IMR-90 (cell line): Measurements from ENCODE around the gene DNAJB8. TPM values are rescaled to one million over a fixed set of nuclear protein-coding genes. Genes with fewer than 3 reads are reported as not detected.

Experiments used
- ATAC-seq: fragments of 200-7000 bp; cut with Tn5 transposase; 2 replicates; pipeline ENCODE4 v1.9.1; 2020; ENCODE audit warnings: low read depth, mild to moderate bottlenecking, moderate library complexity
- BruUV-seq: library from RNA; stranded (reverse); fragments of 400-500 nt; replicated peaks from 2 replicates; lab custom pipeline; 2021; lab: Mats Ljungman, UMichigan
- CTCF ChIA-PET: fragments of 300-600 bp; formaldehyde crosslinking; extraction: SDS; loops from one replicate; lab custom pipeline; 2021; ENCODE audit warnings: antibody characterized with exemption; lab: Yijun Ruan, JAX
- POLR2A ChIA-PET: fragments of 300-600 bp; sonication (Branson Sonifier 250); formaldehyde crosslinking; loops from one replicate; lab custom pipeline; 2022; ENCODE audit warnings: antibody characterized with exemption; ENCODE audit not compliant: unreplicated experiment; lab: Charles Lee
- DNase-seq: peaks from one replicate; pipeline ENCODE4 v3.0.0; 2013
- H2AFZ ChIP-seq: replicated peaks from 2 replicates; pipeline ENCODE3; 2013; ENCODE audit warnings: low read length, mild to moderate bottlenecking; ENCODE audit not compliant: poor library complexity
- H2AK5ac ChIP-seq: 2 replicates; pipeline ENCODE4 v1.6.1; 2013; ENCODE audit warnings: low read depth, low read length, inconsistent platforms
- H2AK9ac ChIP-seq: replicated peaks from 2 replicates; pipeline ENCODE3; 2013; ENCODE audit warnings: mild to moderate bottlenecking, low read depth, low read length, moderate library complexity; ENCODE audit not compliant: poor library complexity
- H2BK120ac ChIP-seq: 2 replicates; pipeline ENCODE4 v1.6.1; 2013; ENCODE audit warnings: low read depth, low read length, inconsistent platforms
- H2BK15ac ChIP-seq: 3 replicates; pipeline ENCODE4 v1.6.1; 2013; ENCODE audit warnings: low read depth, low read length, inconsistent platforms
- H2BK20ac ChIP-seq: 2 replicates; pipeline ENCODE4 v1.6.1; 2013; ENCODE audit warnings: low read depth, mild to moderate bottlenecking, inconsistent platforms, low read length, moderate library complexity
- H2BK5ac ChIP-seq: 2 replicates; pipeline ENCODE4 v1.6.1; 2013; ENCODE audit warnings: mild to moderate bottlenecking, low read depth, low read length, inconsistent platforms; ENCODE audit not compliant: poor library complexity, severe bottlenecking
- H3K14ac ChIP-seq: replicated peaks from 2 replicates; pipeline ENCODE4 v1.6.1; 2013; ENCODE audit warnings: low read depth, low read length, inconsistent platforms
- H3K18ac ChIP-seq: 2 replicates; pipeline ENCODE4 v1.6.1; 2013; ENCODE audit warnings: low read depth, low read length, control low read depth
- H3K23ac ChIP-seq: 2 replicates; pipeline ENCODE4 v1.6.1; 2013; ENCODE audit warnings: low read depth, low read length, inconsistent platforms
- H3K27ac ChIP-seq: 2 replicates; pipeline ENCODE4 v1.5.1; 2013; ENCODE audit warnings: mild to moderate bottlenecking, control low read depth, low read length; ENCODE audit not compliant: insufficient read depth
- H3K27me3 ChIP-seq: 2 replicates; pipeline ENCODE4 v1.6.1; 2013; ENCODE audit warnings: low read length; ENCODE audit not compliant: control insufficient read depth, insufficient read depth
- H3K36me3 ChIP-seq: 2 replicates; pipeline ENCODE4 v1.6.1; 2013; ENCODE audit warnings: low read length, mixed read lengths; ENCODE audit not compliant: control insufficient read depth, insufficient read depth
- H3K4ac ChIP-seq: 2 replicates; pipeline ENCODE4 v1.6.1; 2013; ENCODE audit warnings: low read depth, low read length, inconsistent platforms
- H3K4me1 ChIP-seq: 2 replicates; pipeline ENCODE4 v1.6.1; 2013; ENCODE audit warnings: low read length, mixed read lengths; ENCODE audit not compliant: control insufficient read depth, insufficient read depth
- H3K4me2 ChIP-seq: 2 replicates; pipeline ENCODE4 v1.6.1; 2013; ENCODE audit warnings: low read depth, mild to moderate bottlenecking, control low read depth, low read length, moderate library complexity
- H3K4me3 ChIP-seq: 2 replicates; pipeline ENCODE4 v1.5.1; 2013; ENCODE audit warnings: low read depth, mild to moderate bottlenecking, control low read depth, low read length, moderate library complexity; ENCODE audit not compliant: insufficient read depth
- H3K56ac ChIP-seq: 2 replicates; pipeline ENCODE4 v1.6.1; 2013; ENCODE audit warnings: low read length, inconsistent platforms; ENCODE audit not compliant: insufficient read depth; ENCODE audit errors: extremely low read depth
- H3K79me1 ChIP-seq, 2 experiments: 2 replicates each; pipeline ENCODE4 v1.6.1; 2013; ENCODE audit warnings: low read length in 2 of 2, inconsistent platforms in 1 of 2, low read depth in 1 of 2
- H3K9ac ChIP-seq: 2 replicates; pipeline ENCODE4 v1.6.1; 2013; ENCODE audit warnings: low read depth, low read length, control low read depth
- H3K9me1 ChIP-seq: 2 replicates; pipeline ENCODE4 v1.6.1; 2013; ENCODE audit warnings: low read length, inconsistent platforms; ENCODE audit not compliant: insufficient read depth
- H3K9me3 ChIP-seq: 2 replicates; pipeline ENCODE4 v1.6.1; 2013; ENCODE audit warnings: low read length; ENCODE audit not compliant: control insufficient read depth, insufficient read depth
- H4K20me1 ChIP-seq: 2 replicates; pipeline ENCODE4 v1.6.1; 2013; ENCODE audit warnings: low read length, inconsistent platforms; ENCODE audit not compliant: insufficient read depth
- H4K5ac ChIP-seq: 2 replicates; pipeline ENCODE4 v1.6.1; 2013; ENCODE audit warnings: mild to moderate bottlenecking, low read depth, low read length, control low read depth
- H4K8ac ChIP-seq, 2 experiments: 2 replicates each; pipeline ENCODE4 v1.6.1; 2013; ENCODE audit warnings: low read depth in 2 of 2, low read length in 2 of 2, control low read depth in 1 of 2, inconsistent platforms in 1 of 2
- H4K91ac ChIP-seq: 2 replicates; pipeline ENCODE4 v1.6.1; 2013; ENCODE audit warnings: low read depth, low read length, inconsistent platforms; ENCODE audit not compliant: insufficient read depth
- BHLHE40 ChIP-seq: fragments of 150-350 bp; IDR thresholded peaks from 2 replicates; pipeline ENCODE4 v1.6.1; 2016; ENCODE audit warnings: mild to moderate bottlenecking, low read depth, low read length
- CEBPB ChIP-seq: IDR thresholded peaks from 2 replicates; pipeline ENCODE4 v1.6.1; 2012; ENCODE audit warnings: low read depth, low read length, improper control_type of control experiment
- CHD1 ChIP-seq: IDR thresholded peaks from 2 replicates; pipeline ENCODE4 v1.6.1; 2012; ENCODE audit warnings: low read depth, low read length, improper control_type of control experiment
- CTCF ChIP-seq: conservative IDR thresholded peaks from 2 replicates; pipeline ENCODE4 v1.5.1; 2012; ENCODE audit warnings: mild to moderate bottlenecking, low read depth, low read length, improper control_type of control experiment
- ELK1 ChIP-seq: fragments of 150-350 bp; IDR thresholded peaks from 2 replicates; pipeline ENCODE4 v1.6.1; 2016; ENCODE audit warnings: low read depth, mild to moderate bottlenecking, low read length, moderate library complexity, borderline replicate concordance
- FOS ChIP-seq: fragments of 150-350 bp; IDR thresholded peaks from 2 replicates; pipeline ENCODE4 v1.6.1; 2016; ENCODE audit warnings: low read depth, low read length
- MAFK ChIP-seq: IDR thresholded peaks from 2 replicates; pipeline ENCODE4 v1.6.1; 2012; ENCODE audit warnings: low read depth, low read length, improper control_type of control experiment
- RAD21 ChIP-seq: IDR thresholded peaks from 2 replicates; pipeline ENCODE4 v1.6.1; 2012; ENCODE audit warnings: low read length, improper control_type of control experiment
- RCOR1 ChIP-seq: IDR thresholded peaks from 2 replicates; pipeline ENCODE4 v1.6.1; 2012; ENCODE audit warnings: mild to moderate bottlenecking, low read length, improper control_type of control experiment; ENCODE audit not compliant: insufficient replicate concordance
- WGBS, 2 experiments: methylation state at CpG; one replicate each; pipeline versions ENCODE4 v1.1.5 to v1.1.7; 2013; ENCODE audit warnings: missing lambda C conversion rate in 2 of 2; ENCODE audit not compliant: insufficient read length in 1 of 2; ENCODE audit errors: extremely low coverage in 2 of 2; 5-methylcytosine and 5-hydroxymethylcytosine counted together
- dilution Hi-C: fragments of 300-500 bp; cut with HindIII; formaldehyde crosslinking; loops from one replicate; pipeline ENCODE4 v1.14.3; 2018; ENCODE audit warnings: low sequenced_read_pairs; ENCODE audit not compliant: unreplicated experiment
- in situ Hi-C: fragments of 300-500 bp; cut with MboI; formaldehyde crosslinking; loops from 3 replicates; pipeline ENCODE4 v1.14.3; 2019; ENCODE audit warnings: low sequenced_read_pairs, inconsistent platforms, mixed read lengths
- intact Hi-C: fragments of 100-400 bp; cut with micrococcal nuclease; formaldehyde crosslinking; loops from 2 replicates; pipeline ENCODE4 v1.10.0; 2022
- polyA plus RNA-seq, 3 experiments: library from polyadenylated mRNA; depleted of rRNA; stranded (reverse); fragments of >200 nt; gene quantifications; 2 replicates each; pipeline ENCODE4 v1.2.3, GENCODE V29; 2012; ENCODE audit warnings: low replicate concordance in 1 of 3
- total RNA-seq: library from RNA; depleted of rRNA; stranded (reverse); fragments of >200 nt; gene quantifications from 2 replicates; pipeline ENCODE4 v1.2.3, GENCODE V29; 2012

Gene DNAJB8
- total and polyA plus RNA-seq, 2 of the 4 experiments (the other 2 are of a cell fraction): not detected

GRCh38 chr3:128470134-128470899, 3.6 kb upstream of the DNAJB8 start:
- H3K18ac ChIP-seq: no peak overlapping the region
- no TSS peak for BruUV-seq
- dilution Hi-C loops: no loop called here

More at GRCh38 chr3:128470134-128470899, 3.6 kb upstream of the DNAJB8 start:
- H3K4ac ChIP-seq: no peak overlapping the region
- no peaks in the 10 kb centered on the region for H4K20me1 ChIP-seq
- H3K14ac ChIP-seq: no peak overlapping the region
- TF ChIP-seq CEBPB (no peak), MAFK (no peak), CTCF (no peak), ELK1 (no peak), BHLHE40 (no peak), RAD21 (no peak), RCOR1 (no peak), FOS (no peak), CHD1 (no peak)
- no peak overlapping the region for H2BK15ac ChIP-seq
- POLR2A ChIA-PET: no interaction called here
- peak overlapping the region; percentile 52 for H2AK9ac ChIP-seq
- H2BK120ac ChIP-seq: no peak overlapping the region
- H3K9me1 ChIP-seq: peaks cover 8% of the 10 kb centered on the region
- no peak overlapping the region for H4K8ac ChIP-seq
- no peak overlapping the region for H3K23ac ChIP-seq
- H3K27ac ChIP-seq: no peak overlapping the region
- H3K9me3 ChIP-seq: peaks cover 8% of the 10 kb centered on the region
- H4K91ac ChIP-seq: no peak overlapping the region
- H2AK5ac ChIP-seq: no peak overlapping the region
- H3K4me3 ChIP-seq: no peak overlapping the region
- intact Hi-C loops (no loop called here), in situ Hi-C loops (no loop called here)
- DNase-seq (no peak), ATAC-seq (no peak)
- WGBS, 2 experiments: 61% methylated on average over 7 of the region's 13 CpGs; no CpG with 5 or more reads in 1 of the 2 experiments
- no peak overlapping the region for H3K56ac ChIP-seq
- no peaks in the 10 kb centered on the region for H3K79me1 ChIP-seq
- H3K9ac ChIP-seq: no peak overlapping the region
- no peaks in the 10 kb centered on the region for H3K36me3 ChIP-seq
- H3K4me1 ChIP-seq: no peaks in the 10 kb centered on the region
- peak overlapping the region; percentile 39 for H2AFZ ChIP-seq
- CTCF ChIA-PET: no interaction called here
- no peak overlapping the region for H2BK20ac ChIP-seq
- H3K4me2 ChIP-seq: no peak overlapping the region
- H4K5ac ChIP-seq: no peak overlapping the region
- peaks cover 88% of the 10 kb centered on the region for H3K27me3 ChIP-seq
- H2BK5ac ChIP-seq: no peak overlapping the region
